Measurements from ENCODE around the gene FAM110C.
A peak's percentile ranks its signal among the peaks of the same experiment; 100 is the strongest.

FAM110C gene

DNA sequence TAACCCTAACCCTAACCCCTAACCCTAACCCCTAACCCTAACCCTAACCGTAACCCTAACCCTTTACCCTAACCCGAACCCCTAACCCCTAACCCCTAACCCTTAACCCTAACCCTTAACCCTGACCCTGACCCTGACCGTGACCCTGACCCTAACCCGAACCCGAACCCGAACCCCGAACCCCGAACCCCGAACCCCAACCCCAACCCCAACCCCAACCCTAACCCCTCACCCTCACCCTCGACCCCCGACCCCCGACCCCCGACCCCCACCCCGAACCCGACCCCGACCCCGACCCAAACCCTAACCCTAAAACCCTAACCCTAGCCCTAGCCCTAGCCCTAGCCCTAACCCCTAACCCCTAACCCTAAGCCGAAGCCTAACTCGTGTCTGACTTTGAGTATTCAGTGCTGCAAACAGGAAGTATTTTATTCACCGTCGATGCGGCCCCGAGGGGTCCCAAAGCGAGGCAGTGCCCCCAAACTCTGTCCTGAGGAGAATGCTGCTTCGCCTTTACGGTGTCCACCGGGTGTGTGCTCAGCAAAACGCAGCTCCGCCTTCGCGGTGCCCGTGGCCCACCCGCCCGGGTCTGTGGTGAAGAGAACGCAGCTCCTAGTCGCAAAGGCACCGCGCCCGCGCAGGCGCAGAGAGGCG, 36.0 kb downstream of the FAM110C start:
- DNase-seq (ENCODE audit: low spot score) (peak; percentile 10), FAIRE-seq (no peak)
